GM19455 (cell line): Measurements from ENCODE around the gene SLC8B1.

Experiments
- ATAC-seq: cut with Tn5 transposase; IDR thresholded peaks from one replicate; pipeline ENCODE4 v1.9.1; 2021; ENCODE audit not compliant: unreplicated experiment

Gene SLC8B1

DNA sequence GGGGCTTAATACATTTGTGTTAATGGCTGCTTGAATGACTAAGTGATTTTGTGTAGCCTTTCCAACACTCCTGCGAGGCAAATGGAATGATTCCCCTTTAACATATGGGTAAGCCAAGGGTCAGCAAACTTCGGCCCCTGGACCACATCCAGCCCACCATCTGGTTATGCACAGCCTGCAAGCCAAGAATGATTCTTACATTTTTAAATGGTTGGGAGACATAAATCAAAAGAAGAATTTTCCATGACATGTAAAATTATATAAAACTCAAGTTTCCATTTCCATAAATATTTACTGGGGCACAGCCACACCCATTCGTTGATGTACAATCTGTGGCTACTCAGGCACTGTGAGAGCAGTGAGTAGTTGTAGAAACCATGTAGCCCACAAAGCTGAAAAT is 9.0 kb downstream of the SLC8B1 start:
- ATAC-seq = no peak

DNA sequence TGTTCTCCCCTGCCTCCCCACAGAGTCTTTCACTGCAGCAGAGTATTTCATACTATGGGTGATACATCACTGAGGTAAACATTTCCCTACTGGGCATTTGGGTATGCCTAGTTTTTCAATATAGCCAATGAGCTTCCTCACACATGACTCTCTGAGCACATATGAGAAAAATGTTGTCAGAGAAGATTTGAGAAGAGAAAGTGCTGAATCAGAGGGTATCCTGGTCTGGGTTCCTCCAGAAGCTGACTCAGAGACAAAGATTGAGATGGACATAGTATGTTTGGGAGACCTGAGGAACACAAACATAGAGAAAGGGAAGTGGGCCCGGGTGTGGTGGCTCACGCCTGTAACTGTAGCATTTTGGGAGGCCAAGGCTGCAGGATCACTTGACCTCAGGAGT is 12.6 kb downstream of the SLC8B1 start:
- ATAC-seq = no peak

DNA sequence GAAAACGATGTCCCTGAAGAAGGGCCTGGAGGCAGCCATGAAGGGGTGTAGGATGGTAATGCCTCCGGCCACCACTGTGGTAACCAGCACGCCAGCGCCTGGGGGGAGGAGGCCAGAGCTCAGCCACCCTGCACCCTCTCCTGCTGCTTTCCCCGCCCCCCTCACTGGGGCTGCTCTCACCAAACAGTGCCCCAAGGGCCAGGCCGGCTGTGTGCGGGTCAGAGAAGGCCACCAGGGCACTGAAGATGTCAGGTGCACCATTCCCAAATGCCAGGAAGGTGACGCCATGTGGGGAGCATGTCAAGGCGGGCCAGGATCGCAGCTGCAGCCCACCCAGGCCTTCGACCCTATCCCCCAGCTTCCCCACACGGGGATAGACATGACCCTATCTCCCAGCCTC is 14.5 kb downstream of the SLC8B1 start:
- ATAC-seq = no peak

DNA sequence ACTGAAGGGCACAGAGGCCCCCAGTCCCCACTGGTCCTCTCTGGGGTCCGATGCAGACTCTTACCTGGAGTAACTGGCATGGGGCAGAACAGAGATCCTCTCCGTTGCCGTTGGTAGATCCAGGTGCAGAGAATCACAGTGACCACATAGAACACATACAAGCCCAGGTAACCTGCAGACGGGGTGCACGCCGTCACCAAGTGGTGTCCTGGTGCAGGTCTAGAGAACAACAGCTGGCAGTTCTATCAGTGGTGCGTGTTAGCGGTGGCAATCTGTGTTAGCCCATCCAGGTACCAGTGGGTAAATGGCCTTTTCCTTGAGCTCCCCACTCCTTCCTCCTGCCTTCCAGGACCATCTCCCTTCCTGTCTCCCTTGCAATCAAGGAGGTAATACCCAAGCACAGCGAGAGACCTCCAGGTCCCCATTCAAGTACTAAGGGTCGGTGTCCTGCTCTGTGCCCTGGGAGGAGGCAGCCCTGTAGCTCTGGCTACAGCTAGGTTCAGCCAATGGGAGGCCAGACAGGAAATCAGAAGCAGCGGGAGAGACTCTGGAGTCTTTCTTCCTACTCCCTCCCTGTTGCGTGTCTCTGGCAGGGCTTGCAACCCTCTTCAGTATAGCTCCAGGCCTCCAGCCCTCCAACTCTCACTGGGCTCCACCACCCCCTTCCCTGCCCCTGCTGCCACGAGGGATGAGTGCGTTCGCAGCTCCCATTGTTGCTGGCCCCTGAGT is 15.8 kb downstream of the SLC8B1 start:
- ATAC-seq = no peak

DNA sequence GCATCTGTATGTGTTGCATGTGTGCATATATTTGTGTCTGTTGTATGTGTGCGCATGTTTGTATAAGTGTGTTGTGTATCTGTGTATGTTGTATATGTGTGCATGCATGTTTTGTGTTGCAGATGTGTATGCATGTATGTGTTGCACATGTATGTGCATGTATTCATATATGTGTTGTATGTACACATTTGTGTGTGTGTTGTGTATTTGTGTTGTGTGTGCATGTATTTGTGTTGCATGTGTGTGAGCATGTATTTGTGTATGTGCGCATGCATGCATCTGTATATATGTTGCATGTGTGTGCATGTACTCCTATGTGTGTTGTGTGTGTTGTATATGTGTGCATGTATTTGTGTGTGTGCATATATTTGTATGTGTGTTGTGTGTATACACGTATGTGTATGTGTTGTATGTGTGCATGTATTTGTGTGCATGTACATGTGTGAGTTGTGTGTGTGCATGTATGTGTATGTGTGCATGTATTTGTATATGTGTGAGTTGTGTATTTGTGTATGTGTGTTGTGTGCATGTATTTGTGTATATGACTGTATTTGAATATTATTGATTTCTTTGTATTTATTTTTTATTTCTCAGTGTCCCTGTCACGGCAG is 16.8 kb downstream of the SLC8B1 start:
- ATAC-seq = no peak

DNA sequence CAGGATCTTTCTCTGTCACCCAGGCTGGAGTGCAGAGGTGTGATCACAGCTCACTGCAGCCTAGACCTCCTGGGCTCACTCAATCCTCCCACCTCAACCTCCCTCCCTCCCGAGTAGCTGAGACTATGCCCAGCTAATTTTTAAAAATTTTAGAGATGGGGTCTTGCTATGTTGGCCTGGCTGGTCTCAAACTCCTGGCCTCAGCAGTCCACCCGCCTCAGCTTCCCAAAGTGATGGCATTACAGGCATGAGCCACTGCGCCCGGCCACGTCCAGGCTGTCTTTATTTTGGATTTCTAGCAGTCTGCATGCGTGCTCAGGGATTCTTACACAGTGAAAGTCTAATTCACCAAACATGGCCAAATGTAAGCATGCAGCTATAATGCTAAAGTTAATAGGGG is 17.8 kb downstream of the SLC8B1 start:
- no peak for ATAC-seq

DNA sequence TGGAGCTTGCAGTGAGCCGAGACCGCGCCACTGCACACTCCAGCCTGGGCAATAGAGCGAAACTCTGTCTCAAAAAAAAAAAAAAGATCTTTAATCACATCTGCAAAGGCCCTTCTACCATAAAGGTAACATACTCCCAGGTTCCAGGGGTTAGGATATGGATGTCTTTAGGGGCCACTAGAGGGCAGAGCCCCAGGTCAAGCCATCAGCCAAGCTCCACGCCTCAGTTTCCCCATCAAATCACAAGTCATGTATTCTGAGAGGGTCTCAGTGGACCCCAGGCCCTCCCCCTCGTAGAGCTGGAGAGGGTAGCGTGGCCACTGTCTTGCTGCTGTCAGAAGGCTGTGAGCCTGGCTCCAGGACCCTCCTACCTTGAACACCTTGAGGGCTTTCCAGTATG is 18.8 kb downstream of the SLC8B1 start:
- ATAC-seq = no peak

DNA sequence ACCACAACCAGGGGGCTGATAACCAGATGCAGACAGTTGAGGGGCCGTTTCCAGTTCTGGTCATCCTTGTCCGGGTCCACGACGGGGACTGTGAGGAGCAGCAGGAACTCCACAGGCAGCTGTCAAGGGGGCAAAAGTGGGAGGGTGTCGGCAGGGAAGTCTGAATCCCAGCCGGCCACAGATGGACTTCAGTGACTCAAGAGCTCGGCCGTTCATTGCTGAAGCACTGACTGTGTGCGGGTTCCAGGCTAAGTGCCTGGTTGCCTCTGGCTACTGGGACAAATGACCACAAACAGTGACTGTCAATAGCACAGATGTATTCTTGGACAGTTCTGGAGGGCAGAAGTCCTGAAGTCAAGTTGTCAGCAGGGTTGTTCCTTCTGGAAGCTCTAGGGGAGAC is 19.6 kb downstream of the SLC8B1 start:
- ATAC-seq = no peak

DNA sequence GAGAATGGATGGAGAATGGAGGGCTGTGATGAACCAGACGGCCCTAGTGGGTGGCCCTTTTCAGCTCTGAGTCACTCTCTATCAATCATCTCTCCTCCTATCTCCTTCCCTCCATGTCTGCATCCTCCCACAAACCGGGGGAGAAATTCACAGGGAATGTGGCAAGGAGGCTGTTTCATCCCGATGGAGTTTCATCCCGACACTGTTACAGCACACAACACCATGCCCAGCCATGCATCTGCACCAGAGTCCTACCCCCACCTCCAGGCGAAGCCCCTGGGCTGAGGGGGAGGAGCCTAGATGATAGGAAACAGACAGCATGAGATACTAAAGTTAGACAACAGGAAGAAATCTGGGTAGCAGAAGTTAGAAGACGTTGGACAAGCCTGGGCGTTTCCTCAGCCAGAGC is 20.8 kb downstream of the SLC8B1 start:
- no peak for ATAC-seq

DNA sequence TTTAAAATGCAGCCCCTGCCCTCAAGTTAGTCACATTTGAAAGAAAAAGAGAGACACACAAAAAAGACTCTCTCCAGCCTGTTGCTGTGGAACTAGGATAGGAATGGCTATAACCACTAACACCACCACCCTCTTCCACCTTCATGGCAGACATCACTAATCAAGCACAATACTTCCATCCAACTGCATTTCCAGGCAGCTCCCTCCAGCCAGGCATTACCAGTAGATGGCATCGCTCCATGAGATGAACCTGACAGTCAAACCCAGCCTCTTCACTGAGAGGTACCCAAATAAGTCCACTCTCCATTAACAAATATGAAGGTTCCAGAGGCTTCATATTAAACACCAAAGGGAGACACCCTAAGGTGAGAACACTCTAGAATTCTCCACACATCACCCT is 24.4 kb downstream of the SLC8B1 start:
- ATAC-seq = no peak

DNA sequence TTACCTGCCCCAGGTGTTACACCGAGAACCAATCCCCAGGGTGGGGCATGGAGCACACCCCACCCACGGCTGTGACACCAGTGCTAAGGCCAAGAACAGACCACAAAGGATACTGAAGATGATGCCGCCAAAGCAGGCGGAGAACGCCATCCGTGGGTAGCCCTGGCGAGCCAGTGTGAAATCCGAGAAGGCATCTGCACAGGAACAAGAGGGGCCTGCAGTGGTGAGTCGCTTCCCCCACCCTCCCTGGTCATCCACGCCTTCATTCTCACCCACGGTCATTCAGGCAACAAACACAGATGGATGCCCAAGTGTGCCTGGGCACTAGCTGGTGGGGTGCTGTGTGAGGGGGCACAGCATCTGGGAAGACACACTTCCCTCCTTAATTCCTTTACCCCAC is 28.5 kb downstream of the SLC8B1 start:
- no peak for ATAC-seq

DNA sequence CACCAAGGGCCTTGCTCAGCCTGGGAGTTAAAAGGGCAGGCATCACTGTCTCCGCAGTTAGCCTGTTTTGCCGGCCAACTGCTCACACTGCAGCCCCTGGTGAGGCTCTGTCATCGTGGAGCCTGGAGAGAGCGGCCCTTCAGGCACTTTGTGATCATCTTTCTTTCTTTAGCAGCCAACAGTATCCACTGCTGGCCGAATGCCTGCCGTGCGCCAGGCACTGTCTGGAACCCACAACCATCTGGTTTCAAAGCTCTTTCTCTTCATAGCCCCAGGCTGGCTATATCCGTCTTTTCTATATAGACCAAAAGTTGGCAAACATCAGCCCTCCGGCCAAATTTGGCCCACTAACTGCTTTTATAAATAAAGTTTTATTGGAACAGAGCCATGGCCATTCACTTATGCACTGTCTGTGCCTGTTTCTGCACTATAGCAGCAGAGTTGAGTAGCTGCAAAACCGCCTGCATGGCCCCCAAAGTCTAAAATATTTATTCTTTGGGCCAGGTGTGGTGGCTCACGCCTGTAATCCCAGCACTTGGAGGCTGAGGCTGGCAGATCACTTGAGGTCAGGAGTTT is 29.5 kb downstream of the SLC8B1 start:
- ATAC-seq = no peak

DNA sequence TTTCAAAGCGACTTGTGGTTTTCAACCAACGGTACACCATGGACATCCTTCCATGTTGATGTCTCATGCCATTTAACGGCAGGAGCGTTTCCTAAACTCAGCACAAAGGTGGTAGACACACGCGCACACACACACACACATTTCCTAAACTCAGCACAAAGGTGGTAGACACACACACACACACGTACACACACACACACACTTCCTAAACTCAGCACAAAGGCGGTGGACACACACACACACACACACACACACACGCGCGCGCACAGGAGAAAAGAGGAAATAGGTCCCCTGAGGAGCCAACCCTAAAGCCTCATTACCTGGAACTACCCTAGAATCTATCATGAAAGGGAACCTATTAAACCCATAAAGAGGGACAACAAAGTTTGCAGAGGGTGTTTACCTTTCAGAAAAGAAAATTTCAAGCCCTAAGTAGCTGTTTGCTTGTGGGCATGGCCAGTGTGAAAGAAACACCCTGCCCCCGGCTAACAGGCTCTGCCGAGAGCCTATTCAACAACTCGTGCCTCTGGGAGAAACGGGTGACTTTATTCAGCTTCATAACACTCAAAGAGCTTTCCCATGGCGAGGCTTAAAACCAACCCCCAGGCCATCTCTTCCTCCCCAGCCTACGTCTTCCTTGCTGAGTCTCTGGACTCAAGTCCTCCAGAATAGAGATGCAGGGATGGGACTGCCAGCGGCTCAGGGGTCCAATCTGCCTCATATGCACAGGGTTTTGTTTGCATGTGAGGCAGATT is 31.8 kb downstream of the SLC8B1 start:
- no peak for ATAC-seq

DNA sequence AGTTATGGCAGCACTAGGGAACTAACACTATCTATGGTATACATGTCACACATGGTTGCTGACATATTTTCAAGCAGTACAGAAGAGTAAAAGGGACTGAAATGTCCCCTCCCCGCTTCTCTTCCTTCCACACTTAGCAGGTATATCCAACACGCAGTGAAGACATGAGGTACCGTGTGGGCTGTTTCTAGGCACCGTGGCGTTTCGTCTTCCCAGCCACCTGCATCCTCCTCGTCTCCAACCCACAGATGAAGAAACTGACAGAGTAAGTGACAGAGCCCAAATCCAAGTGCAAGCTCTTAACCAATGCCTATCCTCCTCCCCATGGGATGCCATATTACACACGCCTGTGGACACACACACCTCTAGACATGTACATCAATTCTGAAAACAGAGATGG is 32.4 kb downstream of the SLC8B1 start:
- ATAC-seq = no peak

DNA sequence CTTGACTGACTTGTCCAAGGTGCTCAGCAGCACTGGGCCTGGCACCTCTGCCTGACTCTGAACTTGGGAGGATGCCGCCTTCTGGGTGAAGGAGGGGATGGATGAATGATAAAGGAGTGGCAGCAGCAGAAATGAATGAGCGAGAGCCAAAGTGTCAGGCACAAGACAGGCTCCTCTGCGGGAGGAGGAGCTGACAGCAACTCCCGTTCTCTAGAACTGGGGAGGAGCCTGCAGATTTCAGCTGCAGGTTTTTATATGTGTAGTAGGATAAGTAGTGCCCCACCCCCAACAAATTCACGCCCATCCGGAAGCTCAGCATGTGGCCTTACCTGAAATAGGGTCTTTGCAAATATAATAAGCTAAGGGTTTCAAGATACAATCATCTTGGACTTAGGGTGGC is 33.1 kb downstream of the SLC8B1 start:
- ATAC-seq = no peak

DNA sequence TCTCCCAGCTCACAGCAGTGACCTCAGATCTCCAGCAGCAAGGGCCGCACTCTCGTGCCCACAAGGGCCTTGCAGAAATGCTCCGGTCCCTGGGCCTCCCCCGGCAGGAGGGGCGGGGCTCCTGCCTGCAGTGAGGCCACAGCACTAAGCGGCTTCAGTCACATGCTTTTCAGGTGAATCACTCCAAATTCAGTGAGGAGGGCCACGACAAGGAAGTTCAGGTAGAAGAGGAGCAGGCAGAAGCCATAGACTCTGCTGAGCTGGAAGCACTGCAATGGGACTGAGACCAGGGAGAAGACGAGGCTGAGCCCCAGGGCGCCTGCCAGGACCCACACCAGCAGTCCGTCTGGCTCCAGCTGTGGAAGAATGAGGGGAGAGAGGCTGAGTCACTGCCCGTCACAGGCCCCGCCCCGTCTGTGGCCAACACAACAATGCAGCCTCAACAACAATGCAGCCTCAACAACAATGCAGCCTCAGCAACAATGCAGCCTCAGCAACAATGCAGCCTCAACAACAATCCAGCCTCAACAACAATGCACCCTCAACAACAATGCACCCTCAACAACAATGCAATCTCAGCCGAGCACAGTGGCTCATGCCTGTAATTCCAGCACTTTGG is 35.2 kb downstream of the SLC8B1 start:
- ATAC-seq = no peak

DNA sequence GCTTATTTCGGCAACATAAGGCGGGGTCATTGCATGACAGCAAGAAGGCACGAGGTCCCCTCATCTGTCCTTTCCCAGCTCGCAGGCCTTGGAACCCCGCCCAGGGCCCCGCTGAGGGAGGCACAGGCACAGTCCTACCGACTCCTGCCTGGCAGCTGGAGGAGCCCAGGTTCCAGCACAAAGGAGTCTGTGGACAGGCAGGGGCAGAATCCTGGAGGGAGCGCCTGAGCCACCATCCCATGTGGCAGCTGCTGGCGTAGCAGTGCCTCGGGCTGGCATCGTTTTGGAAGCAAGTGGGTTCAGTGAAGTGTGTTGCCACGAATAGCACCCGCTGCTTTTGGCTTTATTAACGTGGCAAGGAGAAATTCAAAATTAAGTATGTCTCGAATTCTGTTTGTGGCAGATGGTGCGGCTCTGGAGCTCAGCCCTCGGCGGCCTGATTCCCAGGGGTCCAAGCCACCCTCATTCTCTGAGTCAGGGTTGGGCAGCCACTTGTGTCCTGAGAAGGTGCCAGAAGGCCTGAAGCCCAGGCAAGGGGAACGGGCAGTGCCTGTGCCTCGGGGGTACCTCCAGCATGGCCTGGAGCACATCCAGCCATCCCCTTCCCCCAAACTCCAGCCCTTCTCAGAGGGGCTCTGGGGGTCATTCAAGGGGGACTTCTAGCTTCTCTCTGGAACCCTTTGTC is 35.9 kb downstream of the SLC8B1 start:
- ATAC-seq = no peak

DNA sequence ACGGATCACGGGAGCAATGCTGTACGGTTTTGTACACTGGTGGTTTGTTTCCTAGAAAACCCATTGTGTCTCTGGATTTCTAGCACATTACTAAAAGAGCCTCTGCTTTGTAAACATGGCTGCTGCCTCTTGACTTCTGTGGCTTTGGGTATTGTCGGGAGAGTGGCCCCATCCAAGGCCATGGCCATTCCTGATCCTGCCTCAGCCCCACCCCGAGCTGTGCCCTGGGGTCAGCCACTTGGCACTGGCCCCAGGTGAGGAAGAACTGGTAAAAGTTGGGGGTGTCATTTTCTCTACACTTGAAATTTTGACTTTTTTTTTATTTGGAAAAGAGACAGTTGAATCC is 36.5 kb downstream of the SLC8B1 start:
- ATAC-seq = no peak

DNA sequence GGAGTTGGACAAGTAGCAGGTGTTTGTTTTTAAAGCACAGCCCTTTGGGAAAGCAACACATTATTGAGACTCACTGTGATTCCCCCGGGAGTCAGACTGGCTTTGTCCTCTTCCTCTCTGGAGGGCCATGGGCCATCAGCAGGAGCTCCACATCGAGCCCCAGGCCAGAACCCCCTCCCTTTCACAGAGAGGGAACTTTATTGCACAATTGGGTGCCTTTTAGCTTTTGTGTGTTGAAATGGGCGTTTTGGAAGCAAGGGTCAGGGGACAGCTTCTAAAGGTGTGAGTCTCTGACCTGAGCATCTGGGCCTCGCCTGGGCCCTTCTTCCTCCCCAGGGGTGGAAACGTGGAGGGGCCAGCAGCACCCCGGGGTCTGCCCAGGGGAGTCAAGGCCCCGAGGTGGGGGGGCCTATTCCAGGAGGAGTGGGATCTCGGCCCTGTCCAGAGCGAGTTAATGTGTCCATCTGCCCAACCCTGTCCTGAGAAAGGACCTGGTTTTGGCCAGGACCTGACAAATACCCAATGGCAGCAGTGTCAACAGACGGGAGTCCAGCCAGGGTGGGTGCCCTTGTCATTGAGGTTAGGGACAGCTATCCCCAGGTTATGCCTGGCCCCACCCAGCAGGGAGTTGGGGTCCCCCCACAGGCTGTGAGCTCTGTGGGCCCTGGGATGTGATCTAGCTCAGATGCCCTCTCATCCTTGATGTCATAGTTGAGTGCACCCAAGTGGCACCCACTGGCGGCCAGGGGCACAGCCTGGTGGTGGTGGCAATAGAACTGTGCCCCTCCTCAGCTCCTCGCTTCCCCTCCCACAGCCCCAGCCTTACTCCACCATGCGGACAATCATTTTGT is 37.1 kb downstream of the SLC8B1 start:
- no peak for ATAC-seq

DNA sequence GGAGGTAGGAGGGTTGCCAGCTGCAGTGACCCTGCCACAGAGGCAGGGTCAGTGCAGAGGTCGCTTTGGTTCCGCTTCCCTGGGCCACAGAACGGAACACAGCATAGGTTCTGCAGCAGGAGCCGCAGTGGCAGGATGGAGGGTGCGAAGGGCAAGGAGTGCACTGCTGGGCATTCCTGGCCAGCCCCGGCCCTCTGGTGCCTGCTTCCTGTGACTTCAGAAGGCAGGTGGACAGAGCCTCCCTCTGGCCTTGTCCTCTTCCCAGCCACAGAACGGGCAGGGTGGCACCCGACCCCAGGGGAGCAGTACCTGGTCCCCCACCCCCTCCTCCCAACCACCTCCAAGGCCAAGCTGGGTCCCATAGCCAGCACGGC is 37.7 kb downstream of the SLC8B1 start:
- no peak for ATAC-seq
